Sigmoid colon (tissue), 3 donors: Measurements from ENCODE around the gene HCN3.

Experiments used
- CTCF ChIP-seq, 4 experiments: fragments of 450-650 bp in 3 of 4; fragments of 200-600 bp in 1 of 4; IDR thresholded peaks; one replicate each; pipeline ENCODE4 v1.5.1; 2016 to 2019; ENCODE audit warnings: antibody characterized with exemption in 4 of 4, mild to moderate bottlenecking in 3 of 4, moderate library complexity in 2 of 4
- POLR2A ChIP-seq, 2 donors: fragments of 450-650 bp; IDR thresholded peaks; one replicate each; pipeline ENCODE4 v1.6.1; 2016; ENCODE audit warnings: antibody characterized with exemption in 2 of 2, mild to moderate bottlenecking in 2 of 2, moderate library complexity in 2 of 2

GRCh38 chr1:155241841-155242264, 35.4 kb upstream of the HCN3 start:
- TF ChIP-seq CTCF (IDR thresholded peaks at IDR 0.05) = no peak
- no peak for TF ChIP-seq POLR2A (IDR thresholded peaks at IDR 0.05)
